ENCODE measurements around the gene DDX20. TPM values are rescaled to one million over a fixed set of nuclear protein-coding genes. Genes with fewer than 3 reads are reported as not detected.

Gene DDX20
- total and polyA plus RNA-seq, 2 experiments from 2014 or later = 11.5 to 34.0 TPM

GRCh38 chr1:111746614-111746999 is 9.1 kb upstream of the DDX20 start:
- Histone ChIP-seq H3K4me3 (no peak overlapping the region), H3K27me3 (no peaks in the 10 kb centered on the region), H3K27ac (peak overlapping the region; percentile 100), H3K9me3 (ENCODE audit: low read depth) (no peaks in the 10 kb centered on the region), H3K4me1 (ENCODE audit: low read depth) (peaks cover 41% of the 10 kb centered on the region), H3K36me3 (peaks cover 2% of the 10 kb centered on the region)
- no peak for TF ChIP-seq CTCF (IDR thresholded peaks at IDR 0.05; ENCODE audit: low read depth, low read length)
- no peak for DNase-seq (ENCODE audit: low read depth in 1 of 2, low spot score in 1 of 2)

GRCh38 chr1:111747282-111747734 is 8.4 kb upstream of the DDX20 start:
- H3K27me3 ChIP-seq = no peaks in the 10 kb centered on the region
- H3K4me1 ChIP-seq (ENCODE audit: low read depth) = peaks cover 41% of the 10 kb centered on the region
- peak; percentile 54 to 87 for DNase-seq (ENCODE audit: low read depth in 1 of 2, low spot score in 1 of 2)
- no peaks in the 10 kb centered on the region for H3K9me3 ChIP-seq (ENCODE audit: low read depth)
- no peak overlapping the region for H3K4me3 ChIP-seq
- peak overlapping the region; percentile 100 for H3K27ac ChIP-seq
- peaks cover 2% of the 10 kb centered on the region for H3K36me3 ChIP-seq
- peak; percentile 74 for TF ChIP-seq CTCF (IDR thresholded peaks at IDR 0.05; ENCODE audit: low read depth, low read length)

- Histone ChIP-seq H3K4me1 (ENCODE audit: low read depth) (peaks cover 41% of the 10 kb centered on the region), H3K27ac (peak overlapping the region; percentile 100), H3K9me3 (ENCODE audit: low read depth) (no peaks in the 10 kb centered on the region), H3K27me3 (no peaks in the 10 kb centered on the region), H3K4me3 (no peak overlapping the region), H3K36me3 (peaks cover 2% of the 10 kb centered on the region)
- TF ChIP-seq CTCF (IDR thresholded peaks at IDR 0.05; ENCODE audit: low read depth, low read length) = no peak
- no peak for DNase-seq (ENCODE audit: low read depth in 1 of 2, low spot score in 1 of 2)
These were observed 7.8 kb upstream of the DDX20 start for GRCh38 chr1:111747947-111748346.

- H3K4me1 ChIP-seq (ENCODE audit: low read depth) = peaks cover 43% of the 10 kb centered on the region
- H3K4me3 ChIP-seq = no peak overlapping the region
- peaks cover 2% of the 10 kb centered on the region for H3K36me3 ChIP-seq
- no peaks in the 10 kb centered on the region for H3K27me3 ChIP-seq
- peak overlapping the region; percentile 100 for H3K27ac ChIP-seq
- no peaks in the 10 kb centered on the region for H3K9me3 ChIP-seq (ENCODE audit: low read depth)
- no peak for TF ChIP-seq CTCF (IDR thresholded peaks at IDR 0.05; ENCODE audit: low read depth, low read length)
- DNase-seq (ENCODE audit: low read depth in 1 of 2, low spot score in 1 of 2) = no peak
These were observed 6.1 kb upstream of the DDX20 start for GRCh38 chr1:111749628-111750027.

- no peaks in the 10 kb centered on the region for H3K9me3 ChIP-seq (ENCODE audit: low read depth)
- peaks cover 2% of the 10 kb centered on the region for H3K36me3 ChIP-seq
- H3K27me3 ChIP-seq = no peaks in the 10 kb centered on the region
- peak overlapping the region; percentile 100 for H3K27ac ChIP-seq
- peaks cover 40% of the 10 kb centered on the region for H3K4me1 ChIP-seq (ENCODE audit: low read depth)
- no peak overlapping the region for H3K4me3 ChIP-seq
- DNase-seq (ENCODE audit: low read depth in 1 of 2, low spot score in 1 of 2) = no peak
- no peak for TF ChIP-seq CTCF (IDR thresholded peaks at IDR 0.05; ENCODE audit: low read depth, low read length)
These were observed 4.8 kb upstream of the DDX20 start for GRCh38 chr1:111750856-111751255.
